Ishikawa (cell line): ENCODE measurements around the gene CYBRD1.

Source experiments
- CEBPB ChIP-seq: IDR thresholded peaks from 2 replicates; pipeline ENCODE4 v1.6.1; 2012
- EGR1 ChIP-seq: IDR thresholded peaks from 2 replicates; pipeline ENCODE4 v1.6.1; 2012
- EP300 ChIP-seq: IDR thresholded peaks from 2 replicates; pipeline ENCODE4 v1.6.1; 2012; ENCODE audit warnings: borderline replicate concordance
- NFIC ChIP-seq: IDR thresholded peaks from 2 replicates; pipeline ENCODE4 v1.6.1; 2012
- RAD21 ChIP-seq: IDR thresholded peaks from 2 replicates; pipeline ENCODE4 v1.6.1; 2012; ENCODE audit warnings: low read depth
- TAF1 ChIP-seq: IDR thresholded peaks from 2 replicates; pipeline ENCODE4 v1.6.1; 2012; ENCODE audit warnings: low read depth, mild to moderate bottlenecking
- TCF12 ChIP-seq: IDR thresholded peaks from 2 replicates; pipeline ENCODE4 v1.6.1; 2012; ENCODE audit warnings: low read depth
- TEAD4 ChIP-seq: IDR thresholded peaks from 2 replicates; pipeline ENCODE4 v1.6.1; 2012
- ZBTB7A ChIP-seq: IDR thresholded peaks from 2 replicates; pipeline ENCODE4 v1.6.1; 2012; ENCODE audit warnings: low read depth
- TF ChIP-seq, protein P1 (sequence below): IDR thresholded peaks from 2 replicates; pipeline ENCODE4 v1.6.1; 2012
- TF ChIP-seq, protein P2 (sequence below): IDR thresholded peaks from 2 replicates; pipeline ENCODE4 v1.6.1; 2012; ENCODE audit warnings: low read depth, mild to moderate bottlenecking

DNA sequence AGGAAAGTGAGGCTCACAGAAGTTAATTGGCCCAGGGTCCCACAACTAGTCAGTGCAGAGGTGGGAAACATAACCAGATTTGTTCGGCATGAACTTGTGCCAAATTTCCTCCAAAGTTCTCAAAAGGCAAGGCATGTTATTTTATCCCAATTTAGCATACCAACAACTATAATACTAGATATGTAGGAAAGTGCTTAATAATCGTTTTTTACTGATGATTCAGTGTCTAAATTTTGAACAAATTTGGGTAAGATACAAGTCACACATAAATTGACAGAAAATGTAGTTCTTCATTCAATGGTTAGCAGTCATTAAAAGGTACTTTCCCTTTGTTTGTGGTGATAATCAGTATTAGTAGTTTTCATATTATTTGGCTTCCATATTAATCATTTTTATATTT, 38.5 kb upstream of the CYBRD1 start:
- TF ChIP-seq TAF1: no peak
- no peak for TF ChIP-seq NFIC
- no peak for TF ChIP-seq RAD21
- TF ChIP-seq TCF12: no peak
- no peak for TF ChIP-seq TEAD4
- no peak for TF ChIP-seq EGR1
- no peak for TF ChIP-seq CEBPB
- TF ChIP-seq, protein P1, sequence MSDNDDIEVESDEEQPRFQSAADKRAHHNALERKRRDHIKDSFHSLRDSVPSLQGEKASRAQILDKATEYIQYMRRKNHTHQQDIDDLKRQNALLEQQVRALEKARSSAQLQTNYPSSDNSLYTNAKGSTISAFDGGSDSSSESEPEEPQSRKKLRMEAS: no peak
- TF ChIP-seq EP300: no peak
- TF ChIP-seq, protein P2, sequence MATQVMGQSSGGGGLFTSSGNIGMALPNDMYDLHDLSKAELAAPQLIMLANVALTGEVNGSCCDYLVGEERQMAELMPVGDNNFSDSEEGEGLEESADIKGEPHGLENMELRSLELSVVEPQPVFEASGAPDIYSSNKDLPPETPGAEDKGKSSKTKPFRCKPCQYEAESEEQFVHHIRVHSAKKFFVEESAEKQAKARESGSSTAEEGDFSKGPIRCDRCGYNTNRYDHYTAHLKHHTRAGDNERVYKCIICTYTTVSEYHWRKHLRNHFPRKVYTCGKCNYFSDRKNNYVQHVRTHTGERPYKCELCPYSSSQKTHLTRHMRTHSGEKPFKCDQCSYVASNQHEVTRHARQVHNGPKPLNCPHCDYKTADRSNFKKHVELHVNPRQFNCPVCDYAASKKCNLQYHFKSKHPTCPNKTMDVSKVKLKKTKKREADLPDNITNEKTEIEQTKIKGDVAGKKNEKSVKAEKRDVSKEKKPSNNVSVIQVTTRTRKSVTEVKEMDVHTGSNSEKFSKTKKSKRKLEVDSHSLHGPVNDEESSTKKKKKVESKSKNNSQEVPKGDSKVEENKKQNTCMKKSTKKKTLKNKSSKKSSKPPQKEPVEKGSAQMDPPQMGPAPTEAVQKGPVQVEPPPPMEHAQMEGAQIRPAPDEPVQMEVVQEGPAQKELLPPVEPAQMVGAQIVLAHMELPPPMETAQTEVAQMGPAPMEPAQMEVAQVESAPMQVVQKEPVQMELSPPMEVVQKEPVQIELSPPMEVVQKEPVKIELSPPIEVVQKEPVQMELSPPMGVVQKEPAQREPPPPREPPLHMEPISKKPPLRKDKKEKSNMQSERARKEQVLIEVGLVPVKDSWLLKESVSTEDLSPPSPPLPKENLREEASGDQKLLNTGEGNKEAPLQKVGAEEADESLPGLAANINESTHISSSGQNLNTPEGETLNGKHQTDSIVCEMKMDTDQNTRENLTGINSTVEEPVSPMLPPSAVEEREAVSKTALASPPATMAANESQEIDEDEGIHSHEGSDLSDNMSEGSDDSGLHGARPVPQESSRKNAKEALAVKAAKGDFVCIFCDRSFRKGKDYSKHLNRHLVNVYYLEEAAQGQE: no peak
- TF ChIP-seq ZBTB7A: no peak
